Activated CD8-positive, alpha-beta T cell treated with anti-CD3 and anti-CD28 coated beads, Interleukin-2, amount 10 ng/mL, durations not matched to agents 7 days and 5 days (primary cell): Measurements from ENCODE around the gene SLC16A8. TPM values are rescaled to one million over a fixed set of nuclear protein-coding genes. Genes with fewer than 3 reads are reported as not detected.

ENCODE experiments used
- total RNA-seq, 2 experiments: library from RNA; stranded (reverse); gene quantifications; one replicate each; pipeline ENCODE4 v1.2.3, GENCODE V29; 2021

Gene SLC16A8
- total RNA-seq, 2 experiments from 2014 or later: not detected

Other genes with a start within 250 kb of the SLC16A8 start
- gene ANKRD54, start 239.8 kb downstream of the SLC16A8 start, total RNA-seq: 10 to 100 TPM; 28.6 to 29.9 TPM
- 100 to 1,000 TPM; 391 to 410 TPM for gene EIF3L, start 234.8 kb downstream of the SLC16A8 start, total RNA-seq
- gene MICALL1, start 177.9 kb downstream of the SLC16A8 start, total RNA-seq: 10 to 100 TPM; 21.3 to 24.5 TPM
- gene C22orf23, start 130.6 kb downstream of the SLC16A8 start, total RNA-seq: not detected
- gene POLR2F, start 130.5 kb downstream of the SLC16A8 start, total RNA-seq: 10 to 100 TPM; 71.7 to 73.8 TPM
- gene SOX10, start 99.6 kb downstream of the SLC16A8 start, total RNA-seq: not detected
- 10 to 100 TPM; 12.7 to 14.0 TPM for gene PICK1, start 26.8 kb downstream of the SLC16A8 start, total RNA-seq
- under 1 TPM; 0.47 to 0.58 TPM for gene BAIAP2L2, start 26.5 kb upstream of the SLC16A8 start, total RNA-seq
- gene PLA2G6, start 97.6 kb upstream of the SLC16A8 start, total RNA-seq: 10 to 100 TPM; 39.8 to 43.1 TPM
- 1 to 10 TPM; 6.8 to 9.1 TPM for gene MAFF, start 117.8 kb upstream of the SLC16A8 start, total RNA-seq
- gene TMEM184B, start 188.8 kb upstream of the SLC16A8 start, total RNA-seq: 10 to 100 TPM; 30.8 to 31.4 TPM
- gene CSNK1E, start 233.2 kb upstream of the SLC16A8 start, total RNA-seq: 10 to 100 TPM; 74.7 to 82.9 TPM